Measurements from ENCODE around the gene PNMA8B.

DNA sequence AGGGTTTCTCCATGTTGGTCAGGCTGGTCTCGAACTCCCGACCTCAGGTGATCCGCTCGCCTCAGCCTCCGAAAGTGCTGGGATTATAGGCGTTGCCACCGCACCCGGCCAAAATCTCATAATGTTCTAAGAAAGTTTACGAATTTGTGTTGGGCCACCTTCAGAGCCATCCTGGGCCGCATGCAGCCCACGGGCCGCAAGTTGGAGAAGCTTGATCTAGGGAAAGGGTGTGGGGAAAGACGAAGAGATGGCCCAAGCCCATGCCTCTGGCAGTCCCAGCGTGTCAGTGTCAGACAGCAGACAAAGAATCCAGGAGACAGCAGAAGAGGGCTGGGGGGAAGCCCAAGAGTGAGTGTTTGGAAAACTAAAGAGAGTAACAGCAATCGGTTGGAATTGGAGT is 49.6 kb downstream of the PNMA8B start:
- TF ChIP-seq CTCF (IDR thresholded peaks at IDR 0.05; ENCODE audit: low read depth, low read length, poor library complexity, severe bottlenecking) (no peak), EZH2phosphoT487 (IDR thresholded peaks at IDR 0.05; ENCODE audit: borderline replicate concordance, low read length) (no peak)
